ENCODE data around the gene LHX5. TPM values are rescaled to one million over a fixed set of nuclear protein-coding genes. Genes with fewer than 3 reads are reported as not detected.

Gene LHX5
- total RNA-seq = 0.34 and 0.50 TPM in 2 replicates

- no peak for TF ChIP-seq CTCF (IDR thresholded peaks at IDR 0.05; ENCODE audit: insufficient read depth, low read length, poor library complexity, severe bottlenecking)
- DNase-seq (ENCODE audit: low read depth) = no peak
- Histone ChIP-seq H3K27me3 (ENCODE audit: control insufficient read depth, insufficient read depth, low read length) (peaks cover 99% of the 10 kb centered on the region), H3K4me3 (ENCODE audit: low read depth, low read length) (no peak within 1 kb of the TSS), H3K36me3 (ENCODE audit: control insufficient read depth, insufficient read depth, low read length) (no peaks in the 10 kb centered on the region)
Observed at GRCh38 chr12:113471619-113472171, at the start of gene LHX5. Gene LHX5, minus strand, starts transcription at chr12:113471871. Its CDS starts 373 bp downstream, at chr12:113471498.

GRCh38 chr12:113519464-113520307 lies 48.0 kb upstream of the LHX5 start:
- peaks cover 29% of the 10 kb centered on the region for H3K27me3 ChIP-seq (ENCODE audit: control insufficient read depth, insufficient read depth, low read length)
- no peak for DNase-seq (ENCODE audit: low read depth)

GRCh38 chr12:113515082-113515856 lies 43.6 kb upstream of the LHX5 start:
- Histone ChIP-seq H3K36me3 (ENCODE audit: control insufficient read depth, insufficient read depth, low read length) (no peaks in the 10 kb centered on the region), H3K27me3 (ENCODE audit: control insufficient read depth, insufficient read depth, low read length) (peaks cover 26% of the 10 kb centered on the region), H3K4me3 (ENCODE audit: low read depth, low read length) (no peak overlapping the region)
- TF ChIP-seq CTCF (IDR thresholded peaks at IDR 0.05; ENCODE audit: insufficient read depth, low read length, poor library complexity, severe bottlenecking) = no peak
- no peak for DNase-seq (ENCODE audit: low read depth)

More at GRCh38 chr12:113519464-113520307, 48.0 kb upstream of the LHX5 start:
- Histone ChIP-seq H3K4me3 (ENCODE audit: low read depth, low read length) (no peak overlapping the region), H3K36me3 (ENCODE audit: control insufficient read depth, insufficient read depth, low read length) (no peaks in the 10 kb centered on the region)
- TF ChIP-seq CTCF (IDR thresholded peaks at IDR 0.05; ENCODE audit: insufficient read depth, low read length, poor library complexity, severe bottlenecking) = no peak

GRCh38 chr12:113514602-113515001 lies 42.9 kb upstream of the LHX5 start:
- no peak for TF ChIP-seq CTCF (IDR thresholded peaks at IDR 0.05; ENCODE audit: insufficient read depth, low read length, poor library complexity, severe bottlenecking)
- Histone ChIP-seq H3K27me3 (ENCODE audit: control insufficient read depth, insufficient read depth, low read length) (peaks cover 21% of the 10 kb centered on the region), H3K36me3 (ENCODE audit: control insufficient read depth, insufficient read depth, low read length) (no peaks in the 10 kb centered on the region), H3K4me3 (ENCODE audit: low read depth, low read length) (no peak overlapping the region)
- no peak for DNase-seq (ENCODE audit: low read depth)

GRCh38 chr12:113512568-113512967 lies 40.9 kb upstream of the LHX5 start:
- Histone ChIP-seq H3K36me3 (ENCODE audit: control insufficient read depth, insufficient read depth, low read length) (no peaks in the 10 kb centered on the region), H3K4me3 (ENCODE audit: low read depth, low read length) (no peak overlapping the region), H3K27me3 (ENCODE audit: control insufficient read depth, insufficient read depth, low read length) (peaks cover 14% of the 10 kb centered on the region)
- TF ChIP-seq CTCF (IDR thresholded peaks at IDR 0.05; ENCODE audit: insufficient read depth, low read length, poor library complexity, severe bottlenecking) = no peak
- DNase-seq (ENCODE audit: low read depth) = no peak
